ENCODE data around the gene PLPP3.

- TF ChIP-seq CTCF (IDR thresholded peaks at IDR 0.05) (no peak), POLR2A (IDR thresholded peaks at IDR 0.05) (no peak)
Observed at GRCh38 chr1:56553046-56553445, 26.3 kb downstream of the PLPP3 start.

Measured in lower leg skin (tissue), 3 donors.